ENCODE results near the gene RAB3D.

- TF ChIP-seq CTCF (IDR thresholded peaks at IDR 0.05; ENCODE audit: insufficient read depth, low read length) (no peak), POLR2AphosphoS5 (IDR thresholded peaks at IDR 0.05; ENCODE audit: low read depth) (no peak), SPI1 (IDR thresholded peaks at IDR 0.05; ENCODE audit: borderline replicate concordance, low read depth) (no peak), GABPA (IDR thresholded peaks at IDR 0.05; ENCODE audit: low read depth) (no peak)
- TF ChIP-seq, protein P1, sequence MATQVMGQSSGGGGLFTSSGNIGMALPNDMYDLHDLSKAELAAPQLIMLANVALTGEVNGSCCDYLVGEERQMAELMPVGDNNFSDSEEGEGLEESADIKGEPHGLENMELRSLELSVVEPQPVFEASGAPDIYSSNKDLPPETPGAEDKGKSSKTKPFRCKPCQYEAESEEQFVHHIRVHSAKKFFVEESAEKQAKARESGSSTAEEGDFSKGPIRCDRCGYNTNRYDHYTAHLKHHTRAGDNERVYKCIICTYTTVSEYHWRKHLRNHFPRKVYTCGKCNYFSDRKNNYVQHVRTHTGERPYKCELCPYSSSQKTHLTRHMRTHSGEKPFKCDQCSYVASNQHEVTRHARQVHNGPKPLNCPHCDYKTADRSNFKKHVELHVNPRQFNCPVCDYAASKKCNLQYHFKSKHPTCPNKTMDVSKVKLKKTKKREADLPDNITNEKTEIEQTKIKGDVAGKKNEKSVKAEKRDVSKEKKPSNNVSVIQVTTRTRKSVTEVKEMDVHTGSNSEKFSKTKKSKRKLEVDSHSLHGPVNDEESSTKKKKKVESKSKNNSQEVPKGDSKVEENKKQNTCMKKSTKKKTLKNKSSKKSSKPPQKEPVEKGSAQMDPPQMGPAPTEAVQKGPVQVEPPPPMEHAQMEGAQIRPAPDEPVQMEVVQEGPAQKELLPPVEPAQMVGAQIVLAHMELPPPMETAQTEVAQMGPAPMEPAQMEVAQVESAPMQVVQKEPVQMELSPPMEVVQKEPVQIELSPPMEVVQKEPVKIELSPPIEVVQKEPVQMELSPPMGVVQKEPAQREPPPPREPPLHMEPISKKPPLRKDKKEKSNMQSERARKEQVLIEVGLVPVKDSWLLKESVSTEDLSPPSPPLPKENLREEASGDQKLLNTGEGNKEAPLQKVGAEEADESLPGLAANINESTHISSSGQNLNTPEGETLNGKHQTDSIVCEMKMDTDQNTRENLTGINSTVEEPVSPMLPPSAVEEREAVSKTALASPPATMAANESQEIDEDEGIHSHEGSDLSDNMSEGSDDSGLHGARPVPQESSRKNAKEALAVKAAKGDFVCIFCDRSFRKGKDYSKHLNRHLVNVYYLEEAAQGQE (IDR thresholded peaks at IDR 0.05; ENCODE audit: insufficient replicate concordance, low read depth) = no peak
These were observed 9.3 kb downstream of the RAB3D start for GRCh38 chr19:11330127-11330526.

Data from HL-60 (cell line).